Measurements from ENCODE around the gene PFAS. TPM values are rescaled to one million over a fixed set of nuclear protein-coding genes. Genes with fewer than 3 reads are reported as not detected.

Gene PFAS
- total RNA-seq, 1 experiment from 2014 or later, result 80.6 TPM

- TF ChIP-seq ZBTB33 (IDR thresholded peaks at IDR 0.05; ENCODE audit: extremely low read depth, insufficient replicate concordance, low read length) (no peak), ATF3 (IDR thresholded peaks at IDR 0.05) (no peak), CBX3 (IDR thresholded peaks at IDR 0.05; ENCODE audit: low read depth) (no peak), MAX (IDR thresholded peaks at IDR 0.05) (no peak), SRF (IDR thresholded peaks at IDR 0.05; ENCODE audit: low read depth) (no peak), FOSL1 (IDR thresholded peaks at IDR 0.05; ENCODE audit: low read depth) (no peak), YY1 (IDR thresholded peaks at IDR 0.05; ENCODE audit: extremely low read depth, insufficient replicate concordance, low read depth, low read length) (no peak), POLR2A (IDR thresholded peaks at IDR 0.05; ENCODE audit: borderline replicate concordance, extremely low read depth, insufficient read depth, insufficient read length) (no peak), ELF1 (IDR thresholded peaks at IDR 0.05; ENCODE audit: borderline replicate concordance, low read depth) (no peak)
These were observed 17.4 kb upstream of the PFAS start (continued) for GRCh38 chr17:8231701-8232100.

GRCh38 chr17:8234361-8235270 is 14.5 kb upstream of the PFAS start:
- no peaks in the 10 kb centered on the region for H4K20me1 ChIP-seq (ENCODE audit: insufficient read depth)
- H3K4me3 ChIP-seq (replicated peaks in 1 of 2; ENCODE audit: low read depth in 1 of 2, low read length in 2 of 2), result no peak overlapping the region
- H3K9ac ChIP-seq (ENCODE audit: low read length), result no peak overlapping the region
- CTCF ChIA-PET, result no interaction called here
- ATAC-seq (no peak), DNase-seq (ENCODE audit: low read depth, low spot score) (no peak)
- no peaks in the 10 kb centered on the region for H3K9me2 ChIP-seq (ENCODE audit: insufficient read depth)
- POLR2A ChIA-PET, result no interaction called here
- no peaks in the 10 kb centered on the region for H3K4me1 ChIP-seq (ENCODE audit: control insufficient read depth in 1 of 2, insufficient read depth in 2 of 2, low read length in 2 of 2)
- H3K27me3 ChIP-seq (ENCODE audit: insufficient read depth, low read length), result no peaks in the 10 kb centered on the region
- no peak overlapping the region for H2AFZ ChIP-seq (ENCODE audit: low read depth, low read length, poor library complexity, severe bottlenecking)
- no peaks in the 10 kb centered on the region for H3K9me3 ChIP-seq (ENCODE audit: control insufficient read depth in 1 of 2, insufficient read depth in 1 of 2, low read depth in 1 of 2, low read length in 2 of 2)
- H3K36me3 ChIP-seq (ENCODE audit: control insufficient read depth in 1 of 2, insufficient read depth in 2 of 2, low read length in 2 of 2), result peaks cover 71 to 72% of the 10 kb centered on the region in 2 experiments
- TF ChIP-seq, protein P1, sequence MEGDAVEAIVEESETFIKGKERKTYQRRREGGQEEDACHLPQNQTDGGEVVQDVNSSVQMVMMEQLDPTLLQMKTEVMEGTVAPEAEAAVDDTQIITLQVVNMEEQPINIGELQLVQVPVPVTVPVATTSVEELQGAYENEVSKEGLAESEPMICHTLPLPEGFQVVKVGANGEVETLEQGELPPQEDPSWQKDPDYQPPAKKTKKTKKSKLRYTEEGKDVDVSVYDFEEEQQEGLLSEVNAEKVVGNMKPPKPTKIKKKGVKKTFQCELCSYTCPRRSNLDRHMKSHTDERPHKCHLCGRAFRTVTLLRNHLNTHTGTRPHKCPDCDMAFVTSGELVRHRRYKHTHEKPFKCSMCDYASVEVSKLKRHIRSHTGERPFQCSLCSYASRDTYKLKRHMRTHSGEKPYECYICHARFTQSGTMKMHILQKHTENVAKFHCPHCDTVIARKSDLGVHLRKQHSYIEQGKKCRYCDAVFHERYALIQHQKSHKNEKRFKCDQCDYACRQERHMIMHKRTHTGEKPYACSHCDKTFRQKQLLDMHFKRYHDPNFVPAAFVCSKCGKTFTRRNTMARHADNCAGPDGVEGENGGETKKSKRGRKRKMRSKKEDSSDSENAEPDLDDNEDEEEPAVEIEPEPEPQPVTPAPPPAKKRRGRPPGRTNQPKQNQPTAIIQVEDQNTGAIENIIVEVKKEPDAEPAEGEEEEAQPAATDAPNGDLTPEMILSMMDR (IDR thresholded peaks at IDR 0.05 in 2 of 3, conservative IDR thresholded peaks at IDR 0.05 in 1 of 3; ENCODE audit: borderline replicate concordance in 1 of 3, insufficient read depth in 1 of 3, low read depth in 2 of 3, low read length in 2 of 3), result no peak
- TF ChIP-seq FOSL1 (IDR thresholded peaks at IDR 0.05; ENCODE audit: low read depth) (no peak), SP1 (IDR thresholded peaks at IDR 0.05; ENCODE audit: low read depth) (no peak), YY1 (IDR thresholded peaks at IDR 0.05; ENCODE audit: extremely low read depth, insufficient replicate concordance, low read depth, low read length) (no peak), EZH2phosphoT487 (IDR thresholded peaks at IDR 0.05; ENCODE audit: borderline replicate concordance) (no peak), MAX (IDR thresholded peaks at IDR 0.05) (no peak), JUND (IDR thresholded peaks at IDR 0.05) (no peak)
- H3K79me2 ChIP-seq (ENCODE audit: insufficient read depth, low read length), result peaks cover 9% of the 10 kb centered on the region; the same call in 1 of the 2 replicates
- BruUV-seq (replicated peaks), result no TSS peak
- RAD21 ChIA-PET (ENCODE audit: low non-redundant PET in 1 of 2, low total read pairs in 2 of 2, uncharacterized antibody in 2 of 2, unreplicated experiment in 2 of 2), result no interaction called here
- H3K4me2 ChIP-seq (ENCODE audit: low read length), result no peak overlapping the region
- intact Hi-C loops (cut with micrococcal nuclease), result no loop called here
- H3K27ac ChIP-seq (ENCODE audit: low read depth, low read length), result no peak overlapping the region

Measured in HCT116 (cell line).